Measurements from ENCODE around the gene FANCG.

FANCG gene

GRCh38 chr9:35096035-35096849 lies 16.5 kb upstream of the FANCG start, which contains the start of gene PIGO (continued):
- TF ChIP-seq ZBTB6 (tag by site-specific recombination; IDR thresholded peaks at IDR 0.05) (peak; percentile 78), ZNF184 (tag by site-specific recombination; IDR thresholded peaks at IDR 0.05) (0 out of 2 replicates have a peak, but pooled peaks have one; percentile 47), ZNF544 (tag by site-specific recombination; IDR thresholded peaks at IDR 0.05) (no peak), ZSCAN30 (tag by site-specific recombination; IDR thresholded peaks at IDR 0.05) (0 out of 2 replicates have a peak, but pooled peaks have one; percentile 58), ELK4 (IDR thresholded peaks at IDR 0.05; ENCODE audit: borderline replicate concordance, low read depth, low read length) (peak; percentile 47; the same call in 1 of the 2 replicates), ZNF692 (tag by site-specific recombination; IDR thresholded peaks at IDR 0.05) (peak; percentile 88), ZSCAN4 (tag by site-specific recombination; IDR thresholded peaks at IDR 0.05) (0 out of 2 replicates have a peak, but pooled peaks have one; percentile 36), ZNF530 (tag by site-specific recombination; IDR thresholded peaks at IDR 0.05; ENCODE audit: low read depth) (no peak), ZNF341 (tag by site-specific recombination; IDR thresholded peaks at IDR 0.05; ENCODE audit: low read depth) (peak; percentile 29; the same call in 1 of the 2 replicates), ZNF18 (tag by site-specific recombination; IDR thresholded peaks at IDR 0.05) (no peak), ZIC2 (tag by site-specific recombination; IDR thresholded peaks at IDR 0.05) (0 out of 2 replicates have a peak, but pooled peaks have one; percentile 43), ZBTB8A (tag by site-specific recombination; IDR thresholded peaks at IDR 0.05) (peak; percentile 61)

- CTCF ChIA-PET, result interaction anchor here (1.3 to 1.9 kb wide), 2 partner anchors 12 to 192 kb away, joined by 5 to 8 read pairs; partner anchors contain the start of gene STOML2
- H3K4me3 ChIP-seq (ENCODE audit: low read depth, low read length), result no peak overlapping the region
- H3K27ac ChIP-seq (ENCODE audit: extremely low read depth, low read depth, low read length), result no peak overlapping the region
- no peaks in the 10 kb centered on the region for H3K4me1 ChIP-seq (ENCODE audit: control insufficient read depth, insufficient read depth, low read length)
- H3K9me3 ChIP-seq (ENCODE audit: control insufficient read depth, insufficient read depth, low read depth, low read length), result no peaks in the 10 kb centered on the region
- POLR2A ChIA-PET, result interaction anchor here (0.5 to 8.1 kb wide), 6 partner anchors 9 to 24 kb away, joined by 5 to 73 read pairs (median 8); partner anchors contain the start of genes ATOSB, FANCG, STOML2 and VCP
- peaks cover under 1 to 82% of the 10 kb centered on the region in 2 experiments; a peak in 2 of 3 replicates for H3K36me3 ChIP-seq (ENCODE audit: control insufficient read depth in 2 of 2, insufficient read depth in 1 of 2, low read length in 2 of 2)
- TF ChIP-seq PRDM4 (tag by site-specific recombination; IDR thresholded peaks at IDR 0.05), result no peak
- no peak for TF ChIP-seq ZNF239 (tag by site-specific recombination; IDR thresholded peaks at IDR 0.05)
- TF ChIP-seq BCL6B (tag by site-specific recombination; IDR thresholded peaks at IDR 0.05), result no peak
- no peak for TF ChIP-seq ZNF248 (tag by site-specific recombination; IDR thresholded peaks at IDR 0.05)
- no peak for TF ChIP-seq MEIS1 (CRISPR knock-in tag; IDR thresholded peaks at IDR 0.05; ENCODE audit: borderline replicate concordance)
- no peak for TF ChIP-seq ZBTB17 (tag by site-specific recombination; IDR thresholded peaks at IDR 0.05)
- TF ChIP-seq ZNF792 (tag by site-specific recombination; IDR thresholded peaks at IDR 0.05), result no peak
- no peak for TF ChIP-seq ZNF549 (tag by site-specific recombination; IDR thresholded peaks at IDR 0.05)
- no peak for TF ChIP-seq MZF1 (tag by site-specific recombination; IDR thresholded peaks at IDR 0.05; ENCODE audit: borderline replicate concordance)
- no peak for TF ChIP-seq ZNF501 (tag by site-specific recombination; IDR thresholded peaks at IDR 0.05)
- no peak for TF ChIP-seq ZSCAN16 (tag by site-specific recombination; IDR thresholded peaks at IDR 0.05)
- TF ChIP-seq ZNF132 (tag by site-specific recombination; IDR thresholded peaks at IDR 0.05; ENCODE audit: borderline replicate concordance), result no peak
Measured at GRCh38 chr9:35091536-35091935, 11.8 kb upstream of the FANCG start.

All from HEK293 (cell line).